ENCODE data around the gene SIDT2.
"Not testable (repeated sequence)": the region's sequence is repeated elsewhere in the genome, so short reads cannot be mapped to it uniquely, and the experiment has no call there.

SIDT2 gene

DNA sequence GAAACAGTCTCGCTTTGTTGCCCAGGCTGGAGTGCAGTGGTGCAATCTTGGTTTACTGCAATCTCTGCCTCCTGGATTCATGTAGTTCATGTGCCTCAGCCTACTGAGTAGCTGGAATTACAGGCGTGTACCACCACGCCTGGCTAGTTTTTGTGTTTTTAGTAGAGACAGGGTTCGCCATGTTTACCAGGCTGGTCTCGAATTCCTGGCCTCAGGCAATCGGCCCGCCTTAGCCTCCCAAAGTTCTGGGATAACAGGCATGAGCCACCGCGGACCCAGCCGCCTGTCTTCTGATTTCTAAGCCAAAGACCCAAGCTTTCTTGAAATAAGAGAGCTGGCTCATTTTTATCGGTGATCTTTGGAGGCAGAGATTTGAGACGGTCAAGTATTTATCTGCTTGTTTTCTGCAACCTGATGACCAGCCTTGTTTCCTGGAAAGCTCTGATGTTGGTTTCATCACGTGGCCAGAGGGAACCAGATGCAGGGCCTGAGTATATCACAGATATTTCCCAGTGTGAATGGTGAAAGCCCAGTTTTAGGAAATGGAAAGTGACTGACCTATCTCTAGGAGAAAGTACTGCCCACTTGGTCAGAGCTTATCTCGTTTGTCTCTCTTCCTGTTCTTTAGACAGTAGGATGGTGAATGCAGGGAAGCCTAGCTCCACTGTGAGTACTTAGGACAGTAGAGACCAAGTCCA, 5.7 kb upstream of the SIDT2 start:
- DNase-seq = no peak

DNA sequence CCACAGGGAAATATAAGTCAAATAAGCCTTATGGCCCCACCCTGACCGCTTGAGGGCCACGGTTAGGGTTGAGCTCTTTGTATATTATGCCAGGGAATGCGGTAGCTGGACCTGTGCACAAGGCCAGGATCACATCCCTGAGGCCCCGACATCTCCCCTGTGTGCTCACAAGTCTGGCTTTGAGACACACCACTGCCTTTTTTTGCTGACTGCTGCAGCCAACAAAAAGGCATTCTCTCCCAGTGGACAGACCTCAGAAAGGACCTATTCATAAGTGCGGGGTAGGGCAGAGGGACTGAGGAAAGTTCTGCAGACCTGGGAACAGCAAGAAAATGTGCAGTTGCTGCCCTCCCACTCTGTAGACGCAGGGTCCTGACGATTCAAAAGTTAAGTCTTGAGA, 3.4 kb upstream of the SIDT2 start:
- no peak for DNase-seq

DNA sequence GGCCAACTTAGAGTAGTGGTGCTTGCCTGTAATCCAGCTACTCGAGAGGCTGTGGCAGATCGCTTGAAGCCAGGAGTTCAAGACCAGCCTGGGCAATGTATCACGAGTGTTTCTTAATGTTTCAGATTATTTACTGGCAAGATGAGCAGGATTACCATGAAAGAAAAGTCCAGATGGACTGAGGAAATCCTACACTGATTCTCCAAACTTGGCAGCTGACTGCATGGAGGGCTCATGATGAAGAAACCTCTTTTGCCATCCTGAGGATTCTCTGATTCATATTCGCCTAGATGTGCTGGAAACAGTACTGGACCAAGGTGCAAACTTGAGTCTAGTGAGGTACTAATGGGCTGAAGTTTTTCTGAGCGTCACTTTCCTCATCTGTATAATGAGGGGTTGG, 2.8 kb upstream of the SIDT2 start:
- no peak for DNase-seq

DNA sequence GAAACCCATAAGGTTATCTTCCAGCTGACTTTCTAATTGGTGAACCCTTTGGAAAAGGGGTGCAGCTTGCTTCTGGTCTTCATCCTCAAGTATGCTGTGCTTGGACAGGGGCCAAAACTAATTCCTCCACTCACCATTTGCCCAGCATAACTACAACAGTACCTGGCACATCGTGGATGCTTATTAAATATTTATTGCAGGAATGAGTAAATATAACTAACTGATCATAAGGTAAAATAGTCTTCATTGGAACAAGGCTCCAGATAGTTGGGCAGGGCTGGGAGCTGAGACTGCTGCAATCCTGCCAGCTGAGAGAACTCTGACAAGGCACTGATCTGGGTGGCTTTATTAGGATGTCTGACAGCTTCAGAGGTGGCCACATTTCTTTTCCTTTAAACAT, 2.4 kb upstream of the SIDT2 start:
- no peak for DNase-seq

DNA sequence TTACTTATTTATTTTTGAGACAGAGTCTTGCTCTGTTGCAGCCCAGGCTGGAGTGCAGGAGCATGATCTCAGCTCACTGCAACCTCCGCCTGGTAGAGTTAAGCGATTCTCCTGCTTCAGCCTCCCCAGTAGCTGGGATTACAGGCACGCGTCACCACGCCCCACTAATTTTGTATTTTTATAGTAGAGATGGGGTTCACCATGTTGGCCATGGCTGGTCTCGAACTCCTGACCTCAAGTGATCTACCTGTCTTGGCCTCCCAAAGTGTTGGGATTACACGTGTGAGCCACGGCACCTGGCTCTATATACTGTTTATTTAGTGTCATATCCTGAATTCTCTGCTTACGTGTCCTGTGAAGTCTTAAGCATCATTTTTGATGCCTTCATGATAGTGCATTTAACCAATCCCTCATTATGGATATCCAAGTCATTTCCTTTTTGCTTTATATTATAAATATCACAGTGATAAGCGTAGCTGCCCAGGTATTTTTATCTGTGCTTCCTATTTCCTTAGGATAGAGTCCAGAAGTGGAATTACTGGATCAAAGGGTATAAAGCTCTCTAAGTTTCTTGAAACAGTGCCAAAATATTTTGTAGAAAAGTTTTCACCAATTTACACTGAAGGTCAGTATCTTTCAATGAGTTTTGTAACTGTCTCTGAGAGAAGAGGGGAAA, 871 bp upstream of the SIDT2 start:
- DNase-seq = no peak

DNA sequence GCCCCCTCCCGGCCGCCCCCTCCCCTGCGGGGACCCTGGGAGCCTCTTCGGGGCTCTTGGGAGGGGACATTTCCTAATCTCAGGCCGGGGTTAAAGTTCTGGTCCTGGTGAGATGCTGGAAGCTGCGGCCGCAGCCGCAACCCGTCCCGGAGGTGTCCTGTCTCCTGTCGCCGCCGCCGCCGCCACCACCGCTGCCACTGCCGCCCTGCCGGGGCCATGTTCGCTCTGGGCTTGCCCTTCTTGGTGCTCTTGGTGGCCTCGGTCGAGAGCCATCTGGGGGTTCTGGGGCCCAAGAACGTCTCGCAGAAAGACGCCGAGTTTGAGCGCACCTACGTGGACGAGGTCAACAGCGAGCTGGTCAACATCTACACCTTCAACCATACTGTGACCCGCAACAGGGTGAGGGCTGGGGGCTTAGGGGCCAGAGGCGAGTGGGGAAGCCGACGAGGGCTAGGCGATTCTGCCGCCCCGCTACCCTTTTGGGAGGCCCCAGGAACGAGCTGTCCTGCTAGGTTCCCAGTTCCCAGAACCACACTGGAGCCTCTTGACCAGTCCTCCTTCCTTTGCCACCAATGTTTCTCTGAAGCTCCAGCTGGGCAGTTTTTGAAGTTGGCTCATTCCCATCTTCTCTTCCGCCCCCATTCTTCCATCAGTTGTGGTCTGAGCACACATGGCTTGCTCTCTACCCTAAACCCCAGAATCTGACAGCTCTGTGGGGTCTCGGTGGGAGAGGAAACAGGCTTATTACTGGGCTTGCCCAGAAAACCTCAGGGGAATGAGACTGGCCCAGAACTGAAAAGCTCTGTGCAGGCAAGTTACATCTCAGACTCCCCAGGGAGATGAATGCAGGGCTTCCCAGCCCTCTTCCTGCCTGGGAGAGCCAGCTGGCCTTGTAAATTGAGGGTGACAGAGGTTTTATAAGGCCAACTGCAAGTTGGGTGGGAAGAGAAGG, 781 bp downstream of the SIDT2 start:
- DNase-seq = peak; percentile 27

DNA sequence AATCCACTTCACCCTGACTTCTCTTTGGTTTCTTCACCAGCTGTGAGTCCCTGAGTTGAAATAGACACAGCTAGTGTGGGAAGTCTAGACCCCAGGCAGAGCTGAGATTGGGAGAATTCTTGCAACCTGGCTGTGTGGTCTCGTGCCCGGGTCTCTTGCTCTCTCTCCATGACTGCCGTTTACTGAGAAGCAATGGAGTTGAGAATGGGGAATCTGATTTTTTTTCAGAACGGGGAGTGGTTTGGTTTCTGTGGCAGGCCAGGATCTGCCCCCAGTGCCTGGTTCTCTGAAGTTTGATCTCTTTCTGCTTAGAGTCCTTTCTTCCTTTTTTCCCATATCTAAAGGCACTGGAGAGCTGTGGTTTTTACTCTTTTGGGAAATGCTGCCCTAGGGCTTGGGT, 1.5 kb downstream of the SIDT2 start:
- no peak for DNase-seq

DNA sequence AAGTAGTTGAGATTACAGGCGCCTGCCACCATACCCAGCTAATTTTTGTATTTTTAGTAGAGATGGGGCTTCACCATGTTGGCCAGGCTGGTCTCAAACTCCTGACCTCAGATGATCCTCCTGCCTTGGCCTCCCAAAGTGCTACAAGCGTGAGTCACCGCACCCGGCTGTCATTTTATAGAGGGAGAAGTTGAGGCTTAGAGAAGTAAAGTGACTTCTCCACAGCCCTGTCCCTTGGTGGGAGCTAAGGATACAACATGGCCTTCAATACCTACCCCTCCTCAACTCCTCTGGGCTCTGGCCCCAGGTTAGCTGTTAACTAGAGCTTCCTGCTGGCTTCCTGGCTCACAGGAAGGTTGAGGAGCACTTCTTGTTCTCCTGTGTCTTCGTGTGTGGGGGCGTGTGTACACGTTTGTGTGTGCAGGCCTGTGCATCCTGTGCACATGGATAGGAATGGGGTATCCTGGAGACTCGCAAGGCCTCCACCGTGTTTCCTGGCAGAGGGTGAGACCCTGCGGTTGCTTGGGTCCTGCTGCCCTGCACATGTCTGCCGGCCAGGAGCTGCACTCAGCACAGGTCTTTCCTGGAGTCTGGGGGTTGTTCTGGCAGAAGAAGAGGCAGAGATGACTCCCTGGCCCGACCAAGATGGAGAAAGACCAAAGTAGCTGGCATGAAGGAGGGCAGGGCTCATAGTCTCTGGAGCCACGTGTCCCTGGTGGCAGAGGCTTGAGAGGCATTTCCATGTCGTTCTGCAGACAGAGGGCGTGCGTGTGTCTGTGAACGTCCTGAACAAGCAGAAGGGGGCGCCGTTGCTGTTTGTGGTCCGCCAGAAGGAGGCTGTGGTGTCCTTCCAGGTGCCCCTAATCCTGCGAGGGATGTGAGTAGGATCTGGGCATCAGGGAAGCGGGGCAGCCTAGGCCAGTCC, 2.4 kb downstream of the SIDT2 start:
- DNase-seq = no peak

DNA sequence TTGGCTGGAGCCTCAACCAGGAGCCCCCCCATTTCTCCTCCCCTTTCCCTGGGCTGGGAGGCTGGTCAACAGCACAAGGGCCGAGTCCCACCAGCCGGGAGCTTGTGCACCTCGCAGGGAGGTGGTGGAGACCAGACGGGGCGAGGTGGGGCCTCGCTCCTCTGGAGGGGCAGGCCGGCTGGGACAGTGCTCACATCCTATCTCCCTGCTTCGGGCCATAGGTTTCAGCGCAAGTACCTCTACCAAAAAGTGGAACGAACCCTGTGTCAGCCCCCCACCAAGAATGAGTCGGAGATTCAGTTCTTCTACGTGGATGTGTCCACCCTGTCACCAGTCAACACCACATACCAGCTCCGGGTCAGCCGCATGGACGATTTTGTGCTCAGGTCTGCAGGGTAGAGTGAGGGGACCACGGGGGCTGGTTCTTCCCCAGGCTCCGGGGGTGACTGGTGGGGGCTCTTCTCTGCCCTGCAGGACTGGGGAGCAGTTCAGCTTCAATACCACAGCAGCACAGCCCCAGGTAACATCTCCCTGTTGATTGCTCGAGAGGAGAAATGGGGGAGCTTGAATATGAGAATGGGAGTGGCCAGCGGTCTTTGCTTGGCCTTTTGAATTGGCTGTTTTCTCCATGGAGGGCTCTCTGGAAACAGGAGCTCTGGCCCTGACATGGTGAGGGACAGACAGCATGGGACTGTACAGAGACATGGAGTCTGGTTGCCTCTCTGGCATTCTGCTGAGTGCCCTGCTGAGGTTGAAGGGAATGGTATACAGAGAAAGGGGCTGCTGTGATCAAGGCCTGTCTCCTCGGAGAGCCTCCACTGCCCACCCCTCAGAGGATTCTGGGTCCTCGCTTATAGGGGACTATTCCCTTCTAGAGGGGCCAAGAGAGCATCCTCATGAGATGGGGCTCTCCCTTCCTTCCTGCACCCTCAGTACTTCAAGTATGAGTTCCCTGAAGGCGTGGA, 3.3 kb downstream of the SIDT2 start:
- DNase-seq = no peak

DNA sequence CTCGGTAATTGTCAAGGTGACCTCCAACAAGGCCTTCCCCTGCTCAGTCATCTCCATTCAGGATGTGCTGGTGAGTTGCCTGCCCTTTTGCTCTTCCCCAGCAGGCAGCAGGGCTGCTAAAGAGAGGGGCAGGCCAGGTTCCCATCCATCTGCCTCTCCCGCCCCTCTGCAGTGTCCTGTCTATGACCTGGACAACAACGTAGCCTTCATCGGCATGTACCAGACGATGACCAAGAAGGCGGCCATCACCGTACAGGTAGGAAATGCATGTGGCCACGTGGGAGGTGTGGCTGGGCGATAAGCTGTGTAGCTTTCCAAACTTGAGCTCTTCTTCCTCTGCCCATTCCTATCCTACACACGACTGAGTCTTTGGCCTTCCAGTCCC, 4.0 kb downstream of the SIDT2 start:
- no peak for DNase-seq

DNA sequence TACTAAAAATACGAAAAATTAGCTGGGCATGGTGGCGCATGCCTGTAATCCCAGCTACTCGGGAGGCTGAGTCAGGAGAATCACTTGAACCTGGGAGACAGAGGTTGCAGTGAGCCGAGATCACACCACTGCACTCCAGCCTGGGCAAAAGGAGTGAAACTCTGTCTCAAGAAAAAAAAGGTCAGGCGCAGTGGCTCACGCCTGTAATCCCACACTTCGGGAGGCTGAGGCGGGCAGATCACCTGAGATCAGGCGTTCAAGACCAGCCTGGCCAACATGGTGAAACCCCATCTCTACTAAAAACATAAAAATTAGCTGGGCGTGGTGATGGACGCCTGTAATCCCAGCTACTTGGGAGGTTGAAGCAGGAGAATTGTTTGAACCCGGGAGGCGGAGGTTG, 4.6 kb downstream of the SIDT2 start:
- not testable (repeated sequence) for DNase-seq

DNA sequence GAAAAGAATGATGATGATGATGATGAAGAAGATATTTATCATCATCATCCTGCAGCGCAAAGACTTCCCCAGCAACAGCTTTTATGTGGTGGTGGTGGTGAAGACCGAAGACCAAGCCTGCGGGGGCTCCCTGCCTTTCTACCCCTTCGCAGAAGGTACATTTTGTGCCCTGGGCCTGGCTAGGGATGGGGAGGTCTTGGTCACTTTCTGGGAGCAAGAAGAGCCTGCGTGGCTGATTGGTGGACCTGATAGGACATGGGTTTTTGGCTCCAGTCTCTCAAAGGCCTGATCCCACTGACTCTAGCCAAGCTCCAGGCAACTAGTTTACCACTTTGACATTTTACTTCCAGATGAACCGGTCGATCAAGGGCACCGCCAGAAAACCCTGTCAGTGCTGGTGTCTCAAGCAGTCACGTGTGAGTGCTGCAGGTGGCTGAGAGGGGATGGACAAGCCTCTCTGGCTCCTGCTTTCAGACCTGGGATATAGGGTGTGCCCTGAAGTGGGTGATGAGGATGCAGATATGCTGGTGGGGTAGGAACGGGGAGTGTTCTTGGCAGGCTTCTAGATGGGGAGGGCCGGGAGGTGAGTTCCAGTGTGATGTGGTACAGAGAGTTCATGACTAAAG, 5.3 kb downstream of the SIDT2 start:
- DNase-seq = no peak

DNA sequence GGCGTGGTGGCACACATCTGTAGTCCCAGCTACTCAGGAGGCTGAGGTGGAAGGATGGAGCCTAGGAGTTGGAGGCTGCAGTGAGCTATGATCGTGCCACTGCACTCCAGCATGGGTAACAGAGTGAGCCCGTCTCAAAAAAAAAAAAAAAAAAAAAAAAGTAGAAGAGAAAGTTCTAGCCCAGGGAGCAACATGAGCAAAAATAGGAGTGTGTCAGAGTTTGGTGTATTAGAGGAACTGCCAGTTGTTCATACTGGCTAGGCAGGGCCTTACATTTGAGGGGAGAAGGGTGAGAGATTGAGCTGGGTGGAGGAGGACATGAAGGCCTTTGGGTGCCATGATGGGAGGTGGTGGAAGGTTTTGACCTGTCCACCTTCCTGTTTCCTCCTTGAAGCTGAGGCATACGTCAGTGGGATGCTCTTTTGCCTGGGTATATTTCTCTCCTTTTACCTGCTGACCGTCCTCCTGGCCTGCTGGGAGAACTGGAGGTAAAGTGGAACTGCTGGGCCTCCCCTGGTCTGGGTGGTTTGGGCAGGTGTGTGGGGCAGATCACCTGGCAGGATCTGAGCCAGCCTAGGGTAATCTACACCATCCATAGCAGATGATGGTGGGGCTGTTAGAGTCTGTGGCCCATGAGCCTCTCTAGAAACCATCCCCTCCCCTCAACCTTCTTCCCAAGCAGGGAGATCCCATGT, 7.3 kb downstream of the SIDT2 start:
- no peak for DNase-seq

DNA sequence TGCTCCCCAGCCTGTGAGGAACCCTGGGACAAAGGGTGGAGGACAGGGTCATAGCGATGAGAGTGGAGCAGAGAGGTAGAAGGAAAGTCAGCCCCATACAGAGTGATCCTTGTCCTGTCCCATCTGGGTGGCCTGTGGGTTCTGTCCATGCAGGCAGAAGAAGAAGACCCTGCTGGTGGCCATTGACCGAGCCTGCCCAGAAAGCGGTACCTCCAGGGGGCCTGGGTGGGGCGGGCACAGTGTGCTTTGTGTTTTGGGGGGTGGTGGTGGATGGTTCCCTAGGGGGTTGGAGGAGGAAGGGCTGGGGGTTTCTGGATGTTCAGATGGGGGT, 7.9 kb downstream of the SIDT2 start:
- no peak for DNase-seq

DNA sequence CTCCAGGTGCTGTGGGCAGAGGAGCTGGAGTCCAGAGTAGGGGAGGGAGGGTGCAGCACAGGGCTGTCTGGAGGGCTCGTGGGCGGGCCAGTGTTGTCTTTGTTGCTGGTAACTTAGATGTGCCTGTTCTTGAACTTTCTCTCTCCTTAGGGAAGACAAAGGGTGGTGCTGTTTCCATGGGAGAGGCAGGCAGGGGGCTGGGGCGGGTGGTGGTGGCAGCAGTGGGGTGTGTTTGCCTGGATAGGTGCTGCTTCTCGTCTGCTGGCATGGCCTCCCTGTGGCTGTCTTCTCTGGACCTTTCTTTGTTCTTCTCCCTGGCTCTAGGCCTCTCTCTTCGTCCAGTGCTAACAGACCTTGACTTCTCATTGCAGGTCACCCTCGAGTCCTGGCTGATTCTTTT, 8.5 kb downstream of the SIDT2 start:
- DNase-seq = no peak

DNA sequence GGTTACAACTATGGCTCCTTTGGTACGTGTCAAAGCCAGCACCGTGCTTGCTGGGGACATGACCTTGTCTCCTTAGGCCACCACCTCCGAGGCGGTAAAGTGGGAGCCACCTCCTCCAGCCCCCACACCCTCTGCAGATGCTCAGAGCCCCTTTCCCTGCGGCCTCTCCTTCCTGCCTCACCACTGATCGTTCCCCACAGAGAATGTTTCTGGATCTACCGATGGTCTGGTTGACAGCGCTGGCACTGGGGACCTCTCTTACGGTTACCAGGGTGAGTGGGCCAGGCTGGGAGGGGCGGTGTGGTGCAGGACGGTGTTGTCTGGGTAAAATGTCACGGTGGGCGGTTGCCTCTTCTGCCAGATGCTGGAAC, 8.9 kb downstream of the SIDT2 start:
- no peak for DNase-seq

DNA sequence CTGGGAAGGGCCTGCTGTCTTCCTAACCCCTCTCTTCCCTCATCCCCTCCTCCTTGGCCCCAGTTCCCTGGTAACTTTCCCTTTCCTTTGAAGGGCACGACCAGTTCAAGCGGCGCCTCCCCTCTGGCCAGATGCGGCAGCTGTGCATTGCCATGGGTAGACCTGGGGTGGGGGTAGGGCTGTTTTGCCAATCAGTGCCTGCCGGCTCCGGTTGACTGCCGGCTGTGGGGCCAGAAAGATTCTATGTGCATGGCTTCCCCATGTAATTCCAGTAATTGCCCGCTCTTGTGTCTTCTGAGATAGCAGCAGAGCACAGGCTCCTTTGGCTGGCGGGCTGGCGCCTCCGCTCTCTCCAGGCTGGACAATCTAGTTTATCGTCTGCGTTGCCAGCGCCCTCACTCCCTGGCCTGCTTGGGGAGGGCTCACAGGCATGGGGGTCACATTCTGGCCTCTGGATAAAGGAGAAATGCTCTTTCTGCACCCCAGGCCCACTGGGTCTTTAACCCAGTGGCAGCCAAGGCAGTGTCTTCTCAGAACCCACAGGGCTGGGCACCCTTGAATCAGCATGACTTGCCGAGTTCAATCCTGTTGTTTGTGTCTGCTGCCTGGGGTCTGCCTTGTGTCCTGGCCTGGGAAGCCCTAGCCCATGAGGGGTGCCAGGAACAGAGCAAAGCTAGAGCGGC, 9.4 kb downstream of the SIDT2 start:
- no peak for DNase-seq

DNA sequence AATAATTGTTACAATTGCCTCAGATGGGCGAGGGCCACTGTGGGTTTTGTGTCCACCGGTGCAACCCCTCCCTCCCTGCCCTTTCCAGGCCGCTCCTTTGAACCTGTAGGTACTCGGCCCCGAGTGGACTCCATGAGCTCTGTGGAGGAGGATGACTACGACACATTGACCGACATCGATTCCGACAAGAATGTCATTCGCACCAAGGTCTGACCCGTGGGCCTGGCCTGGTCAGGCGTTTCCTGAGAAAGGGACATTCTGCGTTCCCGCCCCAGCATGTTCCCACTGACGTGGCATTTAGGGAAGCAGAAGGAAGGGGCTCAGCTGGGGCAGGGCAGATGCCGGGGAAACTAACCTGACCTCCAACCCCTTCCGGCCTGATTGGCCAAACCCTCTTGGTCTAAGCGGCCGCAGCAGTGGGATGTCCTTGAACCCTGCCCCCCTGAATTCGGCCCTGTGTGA, 10.1 kb downstream of the SIDT2 start:
- DNase-seq = no peak

DNA sequence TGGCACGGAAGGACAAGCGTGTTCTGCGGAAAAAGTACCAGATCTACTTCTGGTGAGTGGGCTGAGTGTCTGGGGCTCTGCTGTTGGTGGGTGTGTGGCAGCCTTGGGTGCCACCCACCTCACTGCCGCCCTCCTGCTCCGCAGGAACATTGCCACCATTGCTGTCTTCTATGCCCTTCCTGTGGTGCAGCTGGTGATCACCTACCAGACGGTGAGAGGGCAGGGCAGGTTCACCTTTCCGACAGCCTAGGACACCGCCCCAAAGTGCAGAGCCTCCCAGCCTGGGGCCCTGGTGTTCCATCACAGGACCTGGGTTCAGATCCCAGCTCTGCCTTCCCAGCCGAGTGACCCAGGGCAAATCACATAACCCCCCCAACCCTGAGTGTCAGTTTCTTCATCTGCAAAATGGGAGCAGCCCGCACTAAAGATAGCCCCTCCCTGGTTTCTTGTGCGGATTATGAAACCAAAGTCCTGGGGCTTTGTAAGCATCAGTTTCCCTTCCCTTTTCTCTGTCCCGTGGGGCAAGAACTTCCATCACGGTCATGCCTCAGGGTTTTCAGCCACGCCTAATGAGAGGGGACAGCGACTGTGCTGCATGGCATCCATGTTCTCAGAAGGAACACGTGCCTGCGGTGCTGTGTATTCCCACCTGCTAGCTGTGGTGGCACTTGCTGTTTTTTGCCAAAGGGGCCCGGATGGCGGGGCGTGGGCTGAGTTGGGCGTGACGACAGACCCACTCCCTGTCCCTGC, 10.8 kb downstream of the SIDT2 start:
- DNase-seq = no peak
